ENCODE data around the gene AP2B1.
A peak's percentile ranks its signal among the peaks of the same experiment; 100 is the strongest.

Gene AP2B1

DNA sequence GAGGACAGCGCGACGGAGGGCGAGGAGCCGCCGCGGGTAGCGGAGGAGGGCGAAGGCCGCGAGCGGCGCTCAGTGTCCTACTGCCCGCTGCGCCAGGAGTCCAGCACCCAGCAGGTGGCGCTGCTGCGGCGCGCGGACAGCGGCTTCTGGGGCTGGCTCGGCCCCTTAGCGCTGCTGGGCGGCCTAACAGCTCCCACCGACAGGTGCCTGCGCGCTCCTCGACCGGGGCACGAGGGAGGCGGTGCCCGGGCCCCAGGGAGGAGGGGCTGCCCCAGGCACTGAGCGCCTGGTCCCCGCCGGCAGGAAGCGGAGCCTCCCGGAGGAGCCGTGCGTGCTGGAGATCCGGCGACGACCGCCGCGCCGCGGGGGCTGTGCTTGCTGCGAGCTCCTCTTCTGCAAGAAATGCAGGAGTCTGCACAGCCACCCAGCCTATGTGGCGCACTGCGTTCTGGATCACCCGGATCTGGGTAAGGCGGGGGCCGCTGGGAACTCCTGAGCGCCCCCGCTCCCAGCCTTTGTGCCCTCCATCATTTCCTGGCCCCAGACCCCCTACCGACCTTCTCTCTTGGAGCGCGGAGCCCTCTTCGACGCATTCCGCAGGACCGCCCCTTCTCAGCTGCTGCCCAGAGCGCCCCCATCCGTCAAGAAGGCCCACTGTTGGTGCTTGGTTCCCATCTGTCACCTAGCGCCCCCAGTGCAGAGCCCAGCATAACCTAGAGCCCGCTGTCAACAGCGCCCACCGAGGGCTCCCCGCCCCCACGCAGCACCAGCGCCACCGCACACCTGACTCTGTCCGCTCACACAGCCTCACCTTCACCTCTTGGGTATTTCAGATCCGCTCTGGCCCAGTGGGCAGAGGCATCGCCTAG lies 177.2 kb downstream of the AP2B1 start:
- DNase-seq, result peak; percentile 73 to 98 (median 84)
- intact Hi-C loops (cut with DNase I), result loop anchor here (1.0 kb wide), 2 partner anchors 40 to 45 kb away; partner anchors contain the start of gene TAF15

DNA sequence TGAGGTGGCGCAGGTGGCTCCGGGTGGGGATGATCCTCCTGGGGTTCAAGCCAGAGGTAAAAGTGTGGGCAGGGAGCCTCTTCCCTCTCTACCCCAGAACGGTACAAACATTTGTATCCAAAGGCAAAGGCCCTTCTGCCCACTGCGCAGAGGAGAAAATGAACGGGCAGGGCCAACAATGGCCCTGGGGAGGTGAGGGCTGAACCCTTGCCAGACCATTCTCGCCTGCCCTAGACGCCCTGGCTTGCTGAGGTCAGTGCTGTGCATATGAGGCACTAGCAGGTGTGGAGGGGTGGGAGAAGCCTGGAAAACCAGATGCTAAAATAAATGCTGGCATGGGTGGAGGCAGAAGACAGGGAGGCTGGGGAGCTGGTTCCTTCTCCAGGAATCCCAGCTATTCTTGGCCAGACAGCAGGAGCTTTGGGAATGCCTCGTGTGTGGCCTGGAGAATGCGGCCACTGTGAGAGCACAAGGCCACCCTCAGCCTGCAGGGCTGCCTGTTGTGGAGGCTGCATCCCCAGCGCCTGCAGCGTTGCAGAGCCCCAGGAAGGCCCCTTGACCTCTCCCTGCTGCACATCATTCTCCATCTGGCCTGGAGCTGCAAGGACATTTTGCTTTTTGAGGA lies 178.1 kb downstream of the AP2B1 start:
- DNase-seq, result peak in 2 of 10 donors; percentile 64 to 75
- intact Hi-C loops (cut with DNase I), result no loop called here

DNA sequence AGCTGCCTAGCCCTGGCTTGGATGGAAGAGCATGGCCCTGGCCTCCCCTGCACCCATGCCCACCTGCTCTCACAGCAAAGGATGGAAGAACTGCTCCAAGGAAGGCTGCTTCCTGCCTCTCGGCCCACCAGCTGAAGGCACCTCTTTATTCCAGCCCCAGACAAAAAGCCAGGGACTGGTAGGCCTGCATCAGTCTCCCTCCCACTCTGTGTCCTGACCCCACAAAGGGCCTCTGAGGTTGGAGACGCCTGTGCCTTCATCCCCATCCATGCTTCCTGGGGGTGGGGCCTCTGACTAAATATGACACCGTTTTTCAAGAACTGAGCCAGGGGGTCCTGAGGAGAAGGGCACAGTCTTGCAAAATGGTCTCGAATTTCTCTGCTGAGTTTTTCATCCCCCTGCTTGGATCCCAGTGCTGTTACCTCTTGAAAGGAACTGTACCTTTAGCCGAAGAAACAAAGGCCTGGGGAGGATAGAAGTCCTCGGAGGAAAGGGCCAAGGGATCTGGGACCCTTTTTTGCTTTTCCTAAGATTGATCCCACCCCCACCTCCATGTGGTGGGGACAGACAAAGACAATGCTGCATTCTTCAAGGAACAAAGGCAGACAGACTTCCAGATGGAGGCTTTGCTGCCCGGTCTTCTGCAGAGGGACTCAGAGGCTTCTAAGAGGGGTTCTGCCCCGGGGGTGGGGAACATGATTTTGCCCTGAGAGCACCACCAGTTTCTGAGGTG lies 178.8 kb downstream of the AP2B1 start:
- DNase-seq, result peak in 1 of 10 donors; percentile 57
- intact Hi-C loops (cut with DNase I), result no loop called here

DNA sequence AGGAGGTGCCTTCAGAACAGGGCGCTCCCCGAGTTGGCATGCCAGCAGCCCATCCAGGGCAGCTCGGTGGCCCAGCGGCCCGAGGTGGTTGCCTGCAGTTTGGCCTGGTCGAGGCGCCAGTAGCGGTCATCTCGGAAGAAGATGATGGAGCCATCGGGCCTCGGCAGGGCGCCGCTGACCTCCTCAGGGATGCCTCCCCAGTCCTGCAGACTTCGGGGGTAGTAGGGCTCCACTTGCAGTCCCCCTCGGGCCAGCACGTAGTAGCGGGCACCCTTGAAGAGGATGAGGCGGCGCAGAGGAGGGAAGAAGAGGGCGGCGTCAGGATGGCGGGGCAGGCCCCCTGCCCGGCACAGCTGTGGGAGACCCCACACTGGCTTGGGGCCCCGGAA lies 179.4 kb downstream of the AP2B1 start:
- DNase-seq, result no peak
- intact Hi-C loops (cut with DNase I), result no loop called here

DNA sequence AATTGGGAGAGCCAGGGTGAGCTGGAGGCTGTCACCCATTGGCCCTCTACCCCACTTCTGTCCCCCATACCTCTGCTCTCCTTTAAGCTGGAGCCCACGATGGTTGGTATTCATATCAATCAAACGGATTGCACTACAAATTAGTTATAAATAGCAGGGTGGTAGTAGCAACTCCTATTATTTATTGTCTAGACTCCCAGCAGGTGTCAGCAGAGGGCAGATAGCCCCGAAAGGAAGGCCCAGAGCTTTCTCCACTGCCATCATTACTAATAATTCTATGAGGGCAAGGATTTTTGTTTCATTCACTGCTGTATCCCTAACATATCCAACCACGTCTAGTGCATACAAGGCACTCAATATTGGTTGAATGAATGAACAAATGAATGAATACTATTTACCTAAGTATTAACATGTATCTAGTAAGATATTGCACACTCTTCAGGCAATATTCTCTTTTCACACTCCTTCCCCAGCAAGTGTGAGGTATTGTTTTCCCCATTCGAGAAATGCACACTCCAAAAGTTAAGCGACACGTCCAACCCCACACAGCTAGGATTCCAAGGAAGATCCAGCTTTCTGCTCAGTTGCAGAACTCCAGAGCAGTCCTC lies 179.9 kb downstream of the AP2B1 start:
- intact Hi-C loops (cut with DNase I), result no loop called here
- DNase-seq, result no peak

DNA sequence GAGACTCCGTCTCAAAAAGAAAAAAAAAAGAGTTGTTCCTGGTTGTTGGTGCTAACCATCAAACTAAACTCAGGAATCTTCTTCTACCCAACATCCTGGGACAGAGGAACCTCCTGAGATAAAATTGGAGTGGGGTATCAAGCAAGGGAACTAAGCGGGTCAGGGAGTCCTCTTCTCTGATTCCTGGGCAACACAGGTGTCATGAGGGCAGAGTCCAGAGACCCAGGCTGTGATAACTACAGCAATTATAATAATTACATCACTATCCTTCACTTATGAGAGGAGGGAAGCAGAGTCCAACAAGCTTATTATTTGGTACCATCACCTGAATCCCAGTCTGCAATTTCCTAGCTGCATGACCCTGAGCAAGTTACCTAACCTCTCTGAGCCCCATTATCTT lies 181.7 kb downstream of the AP2B1 start:
- DNase-seq, result no peak
- intact Hi-C loops (cut with DNase I), result no loop called here

DNA sequence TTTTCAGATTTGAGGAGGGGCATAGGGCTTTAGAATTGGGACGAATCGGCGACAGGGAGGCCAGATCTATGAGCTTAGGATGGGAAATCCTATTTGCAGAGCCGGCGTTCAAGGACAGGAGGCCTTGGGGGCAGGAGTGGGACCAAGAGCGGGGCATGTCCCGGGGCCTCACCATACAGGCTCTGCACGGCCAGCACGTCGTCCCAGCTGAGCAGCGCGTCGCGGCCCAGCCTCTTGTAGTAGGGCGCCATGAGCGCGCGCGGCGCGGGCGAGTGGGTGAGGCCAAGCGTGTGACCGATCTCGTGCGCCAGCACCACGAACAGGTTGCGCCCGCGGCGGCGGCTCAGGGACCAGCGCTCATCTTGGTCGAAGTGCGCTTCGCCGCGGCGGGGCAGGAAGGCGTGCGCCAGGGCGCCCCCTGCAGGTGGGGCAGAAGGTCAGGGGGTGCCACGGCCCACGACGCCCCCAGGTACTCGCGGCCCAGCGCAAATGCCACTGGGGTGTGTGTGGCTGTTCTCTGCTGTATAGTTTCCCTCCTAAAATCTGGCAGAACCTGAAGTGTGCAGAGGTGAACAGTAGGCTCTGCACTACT lies 182.9 kb downstream of the AP2B1 start:
- intact Hi-C loops (cut with DNase I), result no loop called here
- peak in 1 of 10 donors; percentile 63 for DNase-seq

DNA sequence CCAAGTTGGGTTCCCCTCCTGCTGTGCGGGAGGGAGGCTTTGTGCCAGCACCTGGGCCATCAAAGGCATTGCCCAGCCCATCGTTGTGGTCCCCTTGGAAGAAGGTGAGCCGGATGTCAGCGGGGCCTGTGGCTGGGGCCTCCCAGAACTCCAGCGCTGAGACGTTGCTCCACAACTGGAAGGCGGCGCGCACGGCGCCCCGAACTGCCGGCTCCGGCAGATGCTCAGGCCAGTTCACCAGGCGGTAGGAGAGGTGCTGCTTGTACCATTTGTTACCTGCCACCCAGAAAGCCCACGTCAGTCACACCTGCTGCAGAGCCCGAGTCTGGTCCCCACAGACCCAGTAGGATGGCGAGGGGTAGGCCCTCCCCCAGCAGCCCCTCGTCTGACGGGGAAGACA lies 186.0 kb downstream of the AP2B1 start:
- no peak for DNase-seq
- intact Hi-C loops (cut with DNase I), result no loop called here

DNA sequence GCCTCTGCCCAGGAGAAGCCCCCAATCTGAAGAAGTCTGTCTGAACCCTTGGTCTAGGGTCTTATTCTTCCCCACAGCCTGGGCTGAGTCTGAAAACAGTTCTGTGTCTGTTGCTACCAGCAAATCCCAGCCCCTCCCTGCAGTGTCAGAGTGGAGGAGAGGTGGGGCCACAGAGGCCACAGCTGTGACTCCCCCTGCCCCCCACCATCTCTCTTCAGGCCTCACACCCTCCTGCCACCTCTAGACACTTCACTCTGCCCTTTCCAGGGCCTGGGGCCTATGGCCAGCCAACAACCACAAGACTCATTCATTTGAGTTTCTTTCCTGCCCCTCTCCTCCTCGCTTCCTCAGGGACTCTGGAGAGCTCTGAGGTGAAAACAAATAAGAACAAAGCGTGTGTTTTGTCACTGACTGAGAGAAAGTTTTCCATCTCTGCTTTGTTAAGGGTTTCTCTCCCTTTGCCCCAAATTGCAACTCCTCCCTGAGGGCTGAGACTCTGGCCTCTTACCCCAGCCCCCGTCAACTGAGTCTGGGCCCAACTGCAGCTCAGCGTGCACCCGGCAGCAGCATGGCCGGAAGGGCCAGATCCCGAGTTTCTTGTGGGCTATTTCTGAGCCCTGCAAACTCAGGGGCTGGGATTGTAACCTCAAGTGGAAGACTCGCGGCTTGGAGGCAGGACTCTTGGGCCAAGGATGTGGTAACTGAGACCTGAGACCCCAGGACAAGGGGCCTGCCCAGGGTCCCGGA lies 186.7 kb downstream of the AP2B1 start:
- intact Hi-C loops (cut with DNase I), result no loop called here
- DNase-seq, result no peak

DNA sequence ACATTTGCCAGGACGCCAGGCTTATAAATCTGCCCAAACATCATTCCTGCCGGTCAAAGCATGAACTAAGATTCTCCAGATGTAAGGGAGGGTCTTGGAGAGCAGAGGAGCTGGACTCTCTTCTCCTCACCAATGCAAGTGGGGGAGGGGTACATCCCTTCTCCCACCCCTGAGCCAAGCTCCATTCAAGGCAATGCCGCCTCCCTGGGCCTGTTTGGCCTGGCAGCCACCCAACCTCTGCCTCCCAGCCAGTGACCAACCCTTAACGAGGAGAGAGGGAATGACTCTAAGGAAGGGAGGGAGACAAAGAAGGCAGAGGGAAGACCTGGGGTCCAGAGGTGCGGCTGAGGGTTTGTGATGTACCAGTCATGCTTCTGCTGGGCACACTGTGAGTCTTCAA lies 187.4 kb downstream of the AP2B1 start:
- intact Hi-C loops (cut with DNase I), result no loop called here
- DNase-seq, result peak in 4 of 10 donors; percentile 22 to 79 (median 44)

DNA sequence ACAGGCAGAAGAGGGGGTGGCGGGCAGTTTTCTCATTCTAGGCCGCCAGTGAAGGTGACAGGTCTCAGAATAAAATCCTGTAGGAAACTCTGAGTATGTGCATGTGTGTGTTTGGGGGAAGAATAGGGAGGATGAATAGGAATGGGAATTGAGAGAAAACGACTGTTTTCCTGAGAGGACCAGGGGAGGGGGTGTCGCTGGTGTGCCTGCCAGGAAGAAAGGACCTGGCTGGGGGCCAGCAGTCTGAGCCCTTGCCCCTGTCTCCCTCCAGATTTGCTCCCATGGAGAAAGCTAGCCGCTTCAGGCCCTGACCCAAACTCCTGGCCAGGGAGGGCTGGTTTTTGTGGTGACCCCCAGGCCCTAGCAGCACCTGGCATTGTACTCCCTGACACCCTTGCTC lies 187.9 kb downstream of the AP2B1 start:
- DNase-seq, result no peak
- intact Hi-C loops (cut with DNase I), result no loop called here

DNA sequence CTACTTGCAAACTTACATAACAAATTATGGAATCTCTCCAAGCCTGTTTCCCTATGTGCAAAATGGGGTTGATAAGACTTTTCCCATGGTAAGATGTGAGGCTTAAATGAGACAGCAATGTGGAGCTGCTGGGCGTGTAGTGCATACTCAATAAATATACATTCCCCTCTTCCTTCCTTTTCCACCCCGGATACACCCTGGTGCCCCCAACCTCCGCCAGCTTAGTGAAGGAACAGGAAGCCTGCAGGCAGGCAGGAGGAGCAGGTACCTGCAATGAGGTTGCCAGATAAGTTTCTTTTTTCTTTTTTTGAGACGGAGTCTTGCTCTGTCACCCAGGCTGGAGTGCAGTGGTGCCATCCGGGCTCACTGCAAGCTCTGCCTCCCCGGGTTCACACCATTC lies 188.5 kb downstream of the AP2B1 start:
- DNase-seq, result no peak
- intact Hi-C loops (cut with DNase I), result no loop called here

Data from posterior cingulate gyrus (tissue), 11 donors.